GM12864 (cell line): ENCODE measurements around the gene PPFIA1.

ENCODE experiments used
- DNase-seq: peaks from one replicate; pipeline ENCODE4 v3.0.0-alpha.2; 2011; ENCODE audit warnings: low read depth
- H3K4me3 ChIP-seq: 2 replicates; pipeline ENCODE4 v1.5.1; 2011; ENCODE audit warnings: mild to moderate bottlenecking, low read depth, low read length, control low read depth
- CTCF ChIP-seq: IDR thresholded peaks from 2 replicates; pipeline ENCODE4 v1.5.1; 2011; ENCODE audit warnings: low read depth, mild to moderate bottlenecking, moderate library complexity, low read length, control low read depth, inconsistent platforms; ENCODE audit errors: missing control alignments

PPFIA1 gene

GRCh38 chr11:70241709-70242108 lies 28.8 kb upstream of the PPFIA1 start:
- TF ChIP-seq CTCF, result no peak
- no peak overlapping the region for H3K4me3 ChIP-seq
- no peak for DNase-seq

GRCh38 chr11:70242885-70243284 lies 27.6 kb upstream of the PPFIA1 start:
- no peak for TF ChIP-seq CTCF
- no peak overlapping the region for H3K4me3 ChIP-seq
- DNase-seq, result no peak

GRCh38 chr11:70243912-70244652 lies 26.4 kb upstream of the PPFIA1 start:
- H3K4me3 ChIP-seq, result no peak overlapping the region
- no peak for DNase-seq

GRCh38 chr11:70244698-70245097 lies 25.8 kb upstream of the PPFIA1 start:
- no peak for TF ChIP-seq CTCF
- DNase-seq, result no peak

More at GRCh38 chr11:70243912-70244652, 26.4 kb upstream of the PPFIA1 start:
- no peak for TF ChIP-seq CTCF

GRCh38 chr11:70246196-70246595 lies 24.3 kb upstream of the PPFIA1 start:
- no peak overlapping the region for H3K4me3 ChIP-seq
- TF ChIP-seq CTCF, result no peak
- no peak for DNase-seq

More at GRCh38 chr11:70244698-70245097, 25.8 kb upstream of the PPFIA1 start:
- no peak overlapping the region for H3K4me3 ChIP-seq

- no peak for TF ChIP-seq CTCF
- no peak overlapping the region for H3K4me3 ChIP-seq
- DNase-seq, result no peak
Measured at GRCh38 chr11:70247042-70247709, 23.3 kb upstream of the PPFIA1 start.

- no peak for TF ChIP-seq CTCF
- no peak overlapping the region for H3K4me3 ChIP-seq
- DNase-seq, result no peak
Measured at GRCh38 chr11:70247710-70248072, 22.8 kb upstream of the PPFIA1 start.
